Hepatocyte (in vitro differentiated cells): ENCODE data around the gene DDR1. TPM values are rescaled to one million over a fixed set of nuclear protein-coding genes. Genes with fewer than 3 reads are reported as not detected.
A peak's percentile ranks its signal among the peaks of the same experiment; 100 is the strongest.

Experiments used
- DNase-seq: peaks from one replicate; pipeline ENCODE4 v3.0.0-alpha.2; 2016; ENCODE audit warnings: low spot score
- H2AFZ ChIP-seq: fragments of 200-600 bp; sonication (generic); 2 replicates; pipeline ENCODE4 v1.6.0; 2016; ENCODE audit warnings: antibody characterized with exemption, mild to moderate bottlenecking
- H3K27ac ChIP-seq: fragments of 200-600 bp; sonication (generic); 2 replicates; pipeline ENCODE4 v1.5.1; 2016; ENCODE audit warnings: mild to moderate bottlenecking
- H3K27me3 ChIP-seq: fragments of 200-600 bp; sonication (generic); 2 replicates; pipeline ENCODE4 v1.6.1; 2016
- H3K36me3 ChIP-seq: fragments of 200-600 bp; sonication (generic); replicated peaks from 2 replicates; pipeline ENCODE4 v1.5.1; 2016; ENCODE audit warnings: low read depth; ENCODE audit not compliant: insufficient read depth
- H3K4me1 ChIP-seq: fragments of 200-600 bp; sonication (generic); 2 replicates; pipeline ENCODE4 v1.5.1; 2016; ENCODE audit warnings: mild to moderate bottlenecking, moderate library complexity; ENCODE audit not compliant: insufficient read depth
- H3K4me2 ChIP-seq: fragments of 200-600 bp; sonication (generic); 2 replicates; pipeline ENCODE4 v1.6.0; 2016
- H3K4me3 ChIP-seq: fragments of 200-600 bp; sonication (generic); 2 replicates; pipeline ENCODE4 v1.5.1; 2016; ENCODE audit warnings: mild to moderate bottlenecking
- H3K79me2 ChIP-seq: fragments of 200-600 bp; sonication (generic); 2 replicates; pipeline ENCODE4 v1.6.0; 2017; ENCODE audit warnings: mild to moderate bottlenecking
- H3K9me2 ChIP-seq: fragments of 200-600 bp; sonication (generic); replicated peaks from 2 replicates; pipeline ENCODE4 v1.6.0; 2017; ENCODE audit warnings: mild to moderate bottlenecking; ENCODE audit not compliant: insufficient read depth
- H3K9me3 ChIP-seq: fragments of 200-600 bp; sonication (generic); 2 replicates; pipeline ENCODE4 v1.5.1; 2016; ENCODE audit warnings: low read depth, mild to moderate bottlenecking
- H4K20me1 ChIP-seq: fragments of 200-600 bp; sonication (generic); 2 replicates; pipeline ENCODE4 v1.6.0; 2016; ENCODE audit warnings: mild to moderate bottlenecking; ENCODE audit not compliant: insufficient read depth, poor library complexity, severe bottlenecking
- EZH2 ChIP-seq: fragments of 200-600 bp; sonication (generic); IDR thresholded peaks from 2 replicates; pipeline ENCODE4 v1.6.1; 2016; ENCODE audit warnings: antibody characterized with exemption, mild to moderate bottlenecking, borderline replicate concordance
- EZH2phosphoT487 ChIP-seq: fragments of 200-600 bp; sonication (generic); IDR thresholded peaks from one replicate; pipeline ENCODE4 v1.6.1; 2018; ENCODE audit warnings: antibody characterized with exemption, mild to moderate bottlenecking, low read depth, moderate library complexity; ENCODE audit not compliant: unreplicated experiment, severe bottlenecking
- WGBS: methylation state at CpG from one replicate; pipeline ENCODE4 v1.1.6; 2016; ENCODE audit warnings: low lambda C conversion rate; ENCODE audit errors: missing lambda C conversion rate; 5-methylcytosine and 5-hydroxymethylcytosine counted together
- polyA plus RNA-seq: library from polyadenylated mRNA; unstranded; fragments of >200 nt; fragmentation: Nextera tagmentation; extraction: Ambion mirVana; gene quantifications from 2 replicates; pipeline ENCODE4 v1.2.1, GENCODE V29; 2016
- total RNA-seq: library from RNA; depleted of rRNA; stranded (reverse); fragments of >200 nt; gene quantifications from 2 replicates; pipeline ENCODE4 v1.2.3, GENCODE V29; 2014
- TF ChIP-seq, protein P1 (sequence below): fragments of 200-600 bp; sonication (generic); IDR thresholded peaks from 2 replicates; pipeline ENCODE4 v1.5.1; 2016; ENCODE audit warnings: antibody characterized with exemption, mild to moderate bottlenecking; ENCODE audit not compliant: poor library complexity

The DDR1 gene
- total and polyA plus RNA-seq, 2 experiments from 2014 or later = 94.4 TPM

GRCh38 chr6:30931969-30932645 lies 47.8 kb downstream of the DDR1 start, which contains the start of gene SFTA2:
Gene SFTA2, minus strand, starts transcription at chr6:30932170. Its CDS starts 74 bp downstream, at chr6:30932096.
- 64% methylated on average over 7 of the region's 7 CpGs for WGBS
- H3K9me2 ChIP-seq = no peaks in the 10 kb centered on the region
- no peaks in the 10 kb centered on the region for H4K20me1 ChIP-seq
- no peaks in the 10 kb centered on the region for H3K27me3 ChIP-seq
- H3K4me2 ChIP-seq = peak within 1 kb of the TSS; percentile 34
- H3K36me3 ChIP-seq = no peaks in the 10 kb centered on the region
- no peak within 1 kb of the TSS for H3K4me3 ChIP-seq
- no peak within 1 kb of the TSS for H2AFZ ChIP-seq
- no peaks in the 10 kb centered on the region for H3K9me3 ChIP-seq
- DNase-seq = peak; percentile 47
- no peak for TF ChIP-seq EZH2
- no peaks in the 10 kb centered on the region for H3K79me2 ChIP-seq
- peak within 1 kb of the TSS; percentile 84 for H3K27ac ChIP-seq
- peaks cover 18% of the 10 kb centered on the region for H3K4me1 ChIP-seq

GRCh38 chr6:30932665-30933365 lies 48.5 kb downstream of the DDR1 start:
- DNase-seq = no peak
- H3K4me3 ChIP-seq = no peak overlapping the region
- H3K4me2 ChIP-seq = no peak overlapping the region
- H3K27me3 ChIP-seq = no peaks in the 10 kb centered on the region
- H3K9me2 ChIP-seq = no peaks in the 10 kb centered on the region
- H3K4me1 ChIP-seq = peaks cover 18% of the 10 kb centered on the region
- H3K36me3 ChIP-seq = no peaks in the 10 kb centered on the region
- no peak overlapping the region for H2AFZ ChIP-seq
- H4K20me1 ChIP-seq = no peaks in the 10 kb centered on the region
- no peaks in the 10 kb centered on the region for H3K9me3 ChIP-seq
- TF ChIP-seq, protein P1, sequence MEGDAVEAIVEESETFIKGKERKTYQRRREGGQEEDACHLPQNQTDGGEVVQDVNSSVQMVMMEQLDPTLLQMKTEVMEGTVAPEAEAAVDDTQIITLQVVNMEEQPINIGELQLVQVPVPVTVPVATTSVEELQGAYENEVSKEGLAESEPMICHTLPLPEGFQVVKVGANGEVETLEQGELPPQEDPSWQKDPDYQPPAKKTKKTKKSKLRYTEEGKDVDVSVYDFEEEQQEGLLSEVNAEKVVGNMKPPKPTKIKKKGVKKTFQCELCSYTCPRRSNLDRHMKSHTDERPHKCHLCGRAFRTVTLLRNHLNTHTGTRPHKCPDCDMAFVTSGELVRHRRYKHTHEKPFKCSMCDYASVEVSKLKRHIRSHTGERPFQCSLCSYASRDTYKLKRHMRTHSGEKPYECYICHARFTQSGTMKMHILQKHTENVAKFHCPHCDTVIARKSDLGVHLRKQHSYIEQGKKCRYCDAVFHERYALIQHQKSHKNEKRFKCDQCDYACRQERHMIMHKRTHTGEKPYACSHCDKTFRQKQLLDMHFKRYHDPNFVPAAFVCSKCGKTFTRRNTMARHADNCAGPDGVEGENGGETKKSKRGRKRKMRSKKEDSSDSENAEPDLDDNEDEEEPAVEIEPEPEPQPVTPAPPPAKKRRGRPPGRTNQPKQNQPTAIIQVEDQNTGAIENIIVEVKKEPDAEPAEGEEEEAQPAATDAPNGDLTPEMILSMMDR = no peak
- TF ChIP-seq EZH2 = no peak
- no peak for TF ChIP-seq EZH2phosphoT487
- no peaks in the 10 kb centered on the region for H3K79me2 ChIP-seq
- WGBS = 84% methylated on average over 6 of the region's 6 CpGs
- peak overlapping the region; percentile 84 for H3K27ac ChIP-seq

- H3K9me2 ChIP-seq = no peaks in the 10 kb centered on the region
- TF ChIP-seq, protein P1 = no peak
- no peak for TF ChIP-seq EZH2phosphoT487
- no peak for TF ChIP-seq EZH2
- no peaks in the 10 kb centered on the region for H3K36me3 ChIP-seq
- H3K4me1 ChIP-seq = peaks cover 18% of the 10 kb centered on the region
- H3K4me3 ChIP-seq = no peak overlapping the region
- no peak overlapping the region for H3K4me2 ChIP-seq
- H2AFZ ChIP-seq = no peak overlapping the region
- DNase-seq = peak; percentile 77
- H3K27ac ChIP-seq = peak overlapping the region; percentile 37
- 43% methylated on average over 3 of the region's 3 CpGs for WGBS
- no peaks in the 10 kb centered on the region for H3K79me2 ChIP-seq
- no peaks in the 10 kb centered on the region for H3K9me3 ChIP-seq
- H4K20me1 ChIP-seq = no peaks in the 10 kb centered on the region
- H3K27me3 ChIP-seq = no peaks in the 10 kb centered on the region
Measured at GRCh38 chr6:30935018-30935417, 50.7 kb downstream of the DDR1 start.

DNA sequence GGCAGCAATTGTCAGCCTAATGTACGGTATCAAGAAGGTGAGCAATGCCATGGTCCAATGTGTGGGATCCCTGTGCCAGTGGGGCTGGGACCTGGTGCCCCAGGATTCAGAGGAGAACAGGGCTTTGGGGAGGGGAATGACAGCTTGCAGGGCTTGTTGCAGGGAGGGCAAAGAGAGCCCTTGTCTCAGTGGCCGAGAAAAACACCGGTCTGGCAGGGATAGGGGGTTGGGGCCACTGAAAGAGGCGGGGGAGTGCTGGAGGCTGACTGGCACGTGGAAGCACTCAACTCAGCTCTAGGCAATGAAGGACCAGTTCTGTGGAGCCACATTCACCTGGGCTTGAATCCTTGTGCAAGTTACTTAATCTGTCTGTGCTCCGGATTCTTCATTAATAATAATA lies 52.9 kb downstream of the DDR1 start:
- WGBS = 64% methylated on average over 6 of the region's 6 CpGs
- no peak overlapping the region for H3K4me2 ChIP-seq
- no peak overlapping the region for H2AFZ ChIP-seq
- TF ChIP-seq EZH2 (no peak), EZH2phosphoT487 (no peak)
- TF ChIP-seq, protein P1 = no peak
- H3K9me2 ChIP-seq = no peaks in the 10 kb centered on the region
- H3K27ac ChIP-seq = no peak overlapping the region
- H3K4me3 ChIP-seq = no peak overlapping the region
- H4K20me1 ChIP-seq = no peaks in the 10 kb centered on the region
- no peaks in the 10 kb centered on the region for H3K9me3 ChIP-seq
- DNase-seq = no peak
- no peaks in the 10 kb centered on the region for H3K36me3 ChIP-seq
- H3K4me1 ChIP-seq = peaks cover 8% of the 10 kb centered on the region
- H3K27me3 ChIP-seq = no peaks in the 10 kb centered on the region
- H3K79me2 ChIP-seq = no peaks in the 10 kb centered on the region
